Astrocyte (in vitro differentiated cells and primary cell): ENCODE measurements around the gene KIF21A.

Experiments used
- EZH2 ChIP-seq: IDR thresholded peaks from 2 replicates; pipeline ENCODE4 v1.6.1; 2012; ENCODE audit warnings: mild to moderate bottlenecking, low read length, inconsistent platforms; ENCODE audit not compliant: insufficient read depth
- TF ChIP-seq, protein P1 (sequence below): IDR thresholded peaks from 2 replicates; pipeline ENCODE4 v1.5.1; 2011; ENCODE audit warnings: low read depth, mild to moderate bottlenecking, inconsistent platforms, low read length, moderate library complexity; ENCODE audit not compliant: insufficient read depth

DNA sequence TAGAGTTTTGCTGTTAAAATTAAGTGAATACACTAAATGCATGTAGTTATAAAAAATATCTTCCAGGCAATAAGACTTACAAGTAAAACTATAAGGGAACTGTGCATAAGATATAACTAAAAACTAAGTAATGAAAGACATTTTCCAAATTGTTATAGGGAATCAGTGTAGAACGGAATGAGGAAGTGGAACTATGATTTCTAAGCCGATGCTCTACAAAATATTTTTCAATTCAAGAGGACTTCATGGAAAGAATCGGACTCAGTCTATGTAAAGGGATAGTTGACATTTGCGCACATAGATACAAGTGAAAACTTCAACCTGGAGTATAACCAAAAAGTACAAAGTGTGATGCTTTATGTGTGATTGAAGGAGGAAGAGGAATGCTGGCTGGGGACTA is 40.1 kb upstream of the KIF21A start:
- TF ChIP-seq EZH2: no peak
- TF ChIP-seq, protein P1, sequence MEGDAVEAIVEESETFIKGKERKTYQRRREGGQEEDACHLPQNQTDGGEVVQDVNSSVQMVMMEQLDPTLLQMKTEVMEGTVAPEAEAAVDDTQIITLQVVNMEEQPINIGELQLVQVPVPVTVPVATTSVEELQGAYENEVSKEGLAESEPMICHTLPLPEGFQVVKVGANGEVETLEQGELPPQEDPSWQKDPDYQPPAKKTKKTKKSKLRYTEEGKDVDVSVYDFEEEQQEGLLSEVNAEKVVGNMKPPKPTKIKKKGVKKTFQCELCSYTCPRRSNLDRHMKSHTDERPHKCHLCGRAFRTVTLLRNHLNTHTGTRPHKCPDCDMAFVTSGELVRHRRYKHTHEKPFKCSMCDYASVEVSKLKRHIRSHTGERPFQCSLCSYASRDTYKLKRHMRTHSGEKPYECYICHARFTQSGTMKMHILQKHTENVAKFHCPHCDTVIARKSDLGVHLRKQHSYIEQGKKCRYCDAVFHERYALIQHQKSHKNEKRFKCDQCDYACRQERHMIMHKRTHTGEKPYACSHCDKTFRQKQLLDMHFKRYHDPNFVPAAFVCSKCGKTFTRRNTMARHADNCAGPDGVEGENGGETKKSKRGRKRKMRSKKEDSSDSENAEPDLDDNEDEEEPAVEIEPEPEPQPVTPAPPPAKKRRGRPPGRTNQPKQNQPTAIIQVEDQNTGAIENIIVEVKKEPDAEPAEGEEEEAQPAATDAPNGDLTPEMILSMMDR: no peak
